ENCODE results near the gene DMRT1.

The DMRT1 gene

GRCh38 chr9:948497-948896 lies 107.0 kb downstream of the DMRT1 start:
- no peaks in the 10 kb centered on the region for H3K4me1 ChIP-seq (ENCODE audit: insufficient read depth, low read length)
- no peaks in the 10 kb centered on the region for H3K36me3 ChIP-seq (ENCODE audit: insufficient read depth, low read length)
- no peak overlapping the region for H3K4me3 ChIP-seq (ENCODE audit: low read length)
- H3K27me3 ChIP-seq (ENCODE audit: insufficient read depth, low read length), result peaks cover 6% of the 10 kb centered on the region
- no peaks in the 10 kb centered on the region for H3K9me3 ChIP-seq (ENCODE audit: low read length)
- H2AFZ ChIP-seq (ENCODE audit: low read depth, low read length), result no peak overlapping the region

- H3K4me1 ChIP-seq (ENCODE audit: insufficient read depth, low read length), result no peaks in the 10 kb centered on the region
- H3K36me3 ChIP-seq (ENCODE audit: insufficient read depth, low read length), result no peaks in the 10 kb centered on the region
- peaks cover 4% of the 10 kb centered on the region for H3K27me3 ChIP-seq (ENCODE audit: insufficient read depth, low read length)
- H3K9me3 ChIP-seq (ENCODE audit: low read length), result no peaks in the 10 kb centered on the region
- H3K4me3 ChIP-seq (ENCODE audit: low read length), result no peak overlapping the region
- no peak overlapping the region for H2AFZ ChIP-seq (ENCODE audit: low read depth, low read length)
Observed at GRCh38 chr9:950139-950538, 108.6 kb downstream of the DMRT1 start.

GRCh38 chr9:952546-952945 lies 111.0 kb downstream of the DMRT1 start:
- Histone ChIP-seq H3K9me3 (ENCODE audit: low read length) (no peaks in the 10 kb centered on the region), H3K36me3 (ENCODE audit: insufficient read depth, low read length) (no peaks in the 10 kb centered on the region), H2AFZ (ENCODE audit: low read depth, low read length) (no peak overlapping the region), H3K4me1 (ENCODE audit: insufficient read depth, low read length) (no peaks in the 10 kb centered on the region), H3K27me3 (ENCODE audit: insufficient read depth, low read length) (peaks cover 4% of the 10 kb centered on the region), H3K4me3 (ENCODE audit: low read length) (no peak overlapping the region)

- H3K9me3 ChIP-seq (ENCODE audit: low read length), result no peaks in the 10 kb centered on the region
- H3K36me3 ChIP-seq (ENCODE audit: insufficient read depth, low read length), result no peaks in the 10 kb centered on the region
- H3K27me3 ChIP-seq (ENCODE audit: insufficient read depth, low read length), result peaks cover 15% of the 10 kb centered on the region
- H3K4me3 ChIP-seq (ENCODE audit: low read length), result no peak overlapping the region
- H3K4me1 ChIP-seq (ENCODE audit: insufficient read depth, low read length), result no peaks in the 10 kb centered on the region
- no peak overlapping the region for H2AFZ ChIP-seq (ENCODE audit: low read depth, low read length)
Observed at GRCh38 chr9:959105-959504, 117.6 kb downstream of the DMRT1 start.

- Histone ChIP-seq H3K4me3 (ENCODE audit: low read length) (no peak overlapping the region), H3K36me3 (ENCODE audit: insufficient read depth, low read length) (no peaks in the 10 kb centered on the region), H3K4me1 (ENCODE audit: insufficient read depth, low read length) (no peaks in the 10 kb centered on the region), H3K27me3 (ENCODE audit: insufficient read depth, low read length) (peaks cover 15% of the 10 kb centered on the region), H2AFZ (ENCODE audit: low read depth, low read length) (no peak overlapping the region), H3K9me3 (ENCODE audit: low read length) (no peaks in the 10 kb centered on the region)
Observed at GRCh38 chr9:959914-960313, 118.4 kb downstream of the DMRT1 start.

GRCh38 chr9:962023-962422 lies 120.5 kb downstream of the DMRT1 start:
- no peaks in the 10 kb centered on the region for H3K4me1 ChIP-seq (ENCODE audit: insufficient read depth, low read length)
- no peaks in the 10 kb centered on the region for H3K9me3 ChIP-seq (ENCODE audit: low read length)
- H3K27me3 ChIP-seq (ENCODE audit: insufficient read depth, low read length), result peaks cover 31% of the 10 kb centered on the region
- no peaks in the 10 kb centered on the region for H3K36me3 ChIP-seq (ENCODE audit: insufficient read depth, low read length)
- no peak overlapping the region for H3K4me3 ChIP-seq (ENCODE audit: low read length)
- no peak overlapping the region for H2AFZ ChIP-seq (ENCODE audit: low read depth, low read length)

GRCh38 chr9:965497-965896 lies 124.0 kb downstream of the DMRT1 start:
- no peaks in the 10 kb centered on the region for H3K4me1 ChIP-seq (ENCODE audit: insufficient read depth, low read length)
- no peaks in the 10 kb centered on the region for H3K36me3 ChIP-seq (ENCODE audit: insufficient read depth, low read length)
- no peak overlapping the region for H3K4me3 ChIP-seq (ENCODE audit: low read length)
- H2AFZ ChIP-seq (ENCODE audit: low read depth, low read length), result no peak overlapping the region
- peaks cover 62% of the 10 kb centered on the region for H3K27me3 ChIP-seq (ENCODE audit: insufficient read depth, low read length)
- H3K9me3 ChIP-seq (ENCODE audit: low read length), result no peaks in the 10 kb centered on the region

GRCh38 chr9:966870-967269 lies 125.4 kb downstream of the DMRT1 start:
- peaks cover 72% of the 10 kb centered on the region for H3K27me3 ChIP-seq (ENCODE audit: insufficient read depth, low read length)
- peaks cover 3% of the 10 kb centered on the region for H3K9me3 ChIP-seq (ENCODE audit: low read length)
- no peak overlapping the region for H3K4me3 ChIP-seq (ENCODE audit: low read length)
- H2AFZ ChIP-seq (ENCODE audit: low read depth, low read length), result no peak overlapping the region
- no peaks in the 10 kb centered on the region for H3K36me3 ChIP-seq (ENCODE audit: insufficient read depth, low read length)
- no peaks in the 10 kb centered on the region for H3K4me1 ChIP-seq (ENCODE audit: insufficient read depth, low read length)

GRCh38 chr9:967436-967835 lies 125.9 kb downstream of the DMRT1 start:
- H3K36me3 ChIP-seq (ENCODE audit: insufficient read depth, low read length), result no peaks in the 10 kb centered on the region
- no peak overlapping the region for H2AFZ ChIP-seq (ENCODE audit: low read depth, low read length)
- H3K4me1 ChIP-seq (ENCODE audit: insufficient read depth, low read length), result no peaks in the 10 kb centered on the region
- peaks cover 73% of the 10 kb centered on the region for H3K27me3 ChIP-seq (ENCODE audit: insufficient read depth, low read length)
- H3K9me3 ChIP-seq (ENCODE audit: low read length), result peaks cover 3% of the 10 kb centered on the region
- H3K4me3 ChIP-seq (ENCODE audit: low read length), result no peak overlapping the region

- no peak overlapping the region for H2AFZ ChIP-seq (ENCODE audit: low read depth, low read length)
- H3K4me1 ChIP-seq (ENCODE audit: insufficient read depth, low read length), result no peaks in the 10 kb centered on the region
- peaks cover 79% of the 10 kb centered on the region for H3K27me3 ChIP-seq (ENCODE audit: insufficient read depth, low read length)
- no peak overlapping the region for H3K4me3 ChIP-seq (ENCODE audit: low read length)
- no peaks in the 10 kb centered on the region for H3K36me3 ChIP-seq (ENCODE audit: insufficient read depth, low read length)
- H3K9me3 ChIP-seq (ENCODE audit: low read length), result peaks cover 3% of the 10 kb centered on the region
Observed at GRCh38 chr9:967903-968641, 126.6 kb downstream of the DMRT1 start.

GRCh38 chr9:969310-970150 lies 128.0 kb downstream of the DMRT1 start:
- no peak overlapping the region for H3K4me3 ChIP-seq (ENCODE audit: low read length)
- H2AFZ ChIP-seq (ENCODE audit: low read depth, low read length), result no peak overlapping the region
- peaks cover 90% of the 10 kb centered on the region for H3K27me3 ChIP-seq (ENCODE audit: insufficient read depth, low read length)
- H3K36me3 ChIP-seq (ENCODE audit: insufficient read depth, low read length), result no peaks in the 10 kb centered on the region
- peaks cover 7% of the 10 kb centered on the region for H3K9me3 ChIP-seq (ENCODE audit: low read length)
- no peaks in the 10 kb centered on the region for H3K4me1 ChIP-seq (ENCODE audit: insufficient read depth, low read length)

- H3K4me1 ChIP-seq (ENCODE audit: insufficient read depth, low read length), result no peaks in the 10 kb centered on the region
- no peak overlapping the region for H2AFZ ChIP-seq (ENCODE audit: low read depth, low read length)
- H3K36me3 ChIP-seq (ENCODE audit: insufficient read depth, low read length), result no peaks in the 10 kb centered on the region
- H3K4me3 ChIP-seq (ENCODE audit: low read length), result no peak overlapping the region
- peaks cover 13% of the 10 kb centered on the region for H3K9me3 ChIP-seq (ENCODE audit: low read length)
- peaks cover 97% of the 10 kb centered on the region for H3K27me3 ChIP-seq (ENCODE audit: insufficient read depth, low read length)
Observed at GRCh38 chr9:970151-970996, 128.9 kb downstream of the DMRT1 start.
